K562 (cell line): ENCODE results near the gene KTI12. TPM values are rescaled to one million over a fixed set of nuclear protein-coding genes. Genes with fewer than 3 reads are reported as not detected.

Source experiments
- CREB1 ChIP-seq, 2 experiments: sonication (generic) in 1 of 2; formaldehyde crosslinking in 1 of 2; IDR thresholded peaks; 2 replicates each; pipeline versions ENCODE4 v1.6.1 to v1.8.0; 2012 to 2022; ENCODE audit warnings: inconsistent platforms in 1 of 2, mild to moderate bottlenecking in 1 of 2, missing genetic modification reagents in 1 of 2, moderate library complexity in 1 of 2
- ETV5 ChIP-seq: sonication (generic); formaldehyde crosslinking; IDR thresholded peaks from 2 replicates; pipeline ENCODE4 v1.4.0; 2020; ENCODE audit warnings: low read depth, mild to moderate bottlenecking, missing genetic modification reagents
- HCFC1 ChIP-seq: IDR thresholded peaks from 2 replicates; pipeline ENCODE4 v1.6.1; 2012; ENCODE audit warnings: low read depth, low read length, improper control_type of control experiment
- HDAC1 ChIP-seq, 2 experiments: fragments of 450-650 bp; IDR thresholded peaks; 2 replicates each; pipeline ENCODE4 v1.6.1; 2016 to 2017; ENCODE audit warnings: inconsistent platforms in 1 of 2, mild to moderate bottlenecking in 1 of 2, moderate library complexity in 1 of 2
- KDM1A ChIP-seq, 2 experiments: fragments of 450-650 bp; IDR thresholded peaks; 2 replicates each; pipeline ENCODE4 v1.6.1; 2016; ENCODE audit warnings: mild to moderate bottlenecking in 2 of 2
- LCOR ChIP-seq: sonication (generic); formaldehyde crosslinking; IDR thresholded peaks from 2 replicates; pipeline ENCODE4 v1.8.0; 2022; ENCODE audit warnings: mild to moderate bottlenecking, missing genetic modification reagents
- NEUROD1 ChIP-seq: fragments of 150-350 bp; IDR thresholded peaks from 2 replicates; pipeline ENCODE4 v1.6.1; 2014; ENCODE audit warnings: borderline replicate concordance, low read length, low read depth; ENCODE audit not compliant: partially characterized antibody
- PYGO2 ChIP-seq: fragments of 450-650 bp; IDR thresholded peaks from 2 replicates; pipeline ENCODE4 v1.6.1; 2016; ENCODE audit warnings: mild to moderate bottlenecking, missing genetic modification characterization, moderate library complexity, missing compliant biosample characterization
- ZNF124 ChIP-seq: sonication (generic); formaldehyde crosslinking; IDR thresholded peaks from 2 replicates; pipeline ENCODE4 v1.8.1; 2022; ENCODE audit warnings: missing genetic modification reagents
- ZNF146 ChIP-seq: IDR thresholded peaks from one replicate; pipeline ENCODE4 v1.6.1; 2018; ENCODE audit warnings: missing compliant biosample characterization; ENCODE audit not compliant: unreplicated experiment
- ZNF282 ChIP-seq: sonication (generic); formaldehyde crosslinking; IDR thresholded peaks from 2 replicates; pipeline ENCODE4 v1.8.1; 2023; ENCODE audit warnings: missing genetic modification reagents
- ZSCAN29 ChIP-seq: fragments of 450-650 bp; IDR thresholded peaks from 2 replicates; pipeline ENCODE4 v1.6.1; 2017
- polyA plus RNA-seq, 8 experiments: library from polyadenylated mRNA; depleted of rRNA in 4 of 8; stranded (reverse) in 5 of 8; unstranded in 3 of 8; fragments of >200 nt; fragmentation: Nextera tagmentation in 2 of 8; fragmentation: Illumina TruSeq in 1 of 8; extraction: Ambion mirVana in 2 of 8; extraction: Trizol in 1 of 8; gene quantifications; 2 replicates each; pipeline versions ENCODE4 v1.2.1 to v1.2.3, GENCODE V29; 2011 to 2014; ENCODE audit warnings: inconsistent platforms in 1 of 8, missing spikeins in 1 of 8
- total RNA-seq, 7 experiments: library from RNA; depleted of rRNA in 6 of 7; stranded (reverse); fragments of >200 nt in 6 of 7; fragmentation: Illumina TruSeq in 2 of 7; extraction: Trizol in 2 of 7; gene quantifications; 2 replicates each; pipeline versions ENCODE4 v1.2.1 to v1.2.3, GENCODE V29; 2011 to 2021; ENCODE audit warnings: low replicate concordance in 1 of 7
- TF ChIP-seq, protein P1 (sequence below), 2 experiments: IDR thresholded peaks; 2 replicates each; pipeline ENCODE4 v1.6.1; 2012; ENCODE audit warnings: improper control_type of control experiment in 2 of 2, low read depth in 2 of 2, low read length in 2 of 2, borderline replicate concordance in 1 of 2
- TF ChIP-seq, protein P2 (sequence below): sonication (generic); formaldehyde crosslinking; IDR thresholded peaks from 2 replicates; pipeline ENCODE4 v1.4.0; 2020; ENCODE audit warnings: mild to moderate bottlenecking, missing genetic modification reagents
- TF ChIP-seq, protein P3 (sequence below), 2 experiments: fragments of 450-650 bp; IDR thresholded peaks; 2 replicates each; pipeline ENCODE4 v1.6.1; 2016
- TF ChIP-seq, protein P4 (sequence below): sonication (generic); formaldehyde crosslinking; IDR thresholded peaks from 2 replicates; pipeline ENCODE4 v1.8.0; 2022; ENCODE audit warnings: mild to moderate bottlenecking, missing genetic modification reagents

KTI12 gene
- total and polyA plus RNA-seq, 9 of the 15 experiments (the other 6 are each of a cell fraction or from before 2014, with no cell fraction given), result 3.1 to 22.8 (median 11.6) TPM

DNA sequence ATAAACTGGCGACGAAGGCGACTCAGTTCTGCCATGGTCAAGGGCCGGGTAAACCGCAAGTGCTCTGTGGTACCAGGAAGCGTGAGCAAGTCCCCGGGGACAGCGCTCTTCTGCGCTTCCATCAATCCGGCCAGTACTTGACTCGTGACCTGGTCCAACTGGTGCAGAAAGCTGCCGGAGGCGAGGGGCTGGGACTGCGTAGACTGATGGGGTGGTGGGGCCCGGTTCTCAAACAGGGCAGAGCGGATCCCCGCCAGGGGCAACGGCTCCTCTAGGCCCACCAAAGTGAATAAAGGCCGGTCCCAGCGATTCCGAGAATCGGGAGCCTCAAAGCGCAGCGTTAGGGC is 852 bp downstream of the KTI12 start (continued):
- TF ChIP-seq ETV5 (CRISPR knock-in tag), result 0 out of 2 replicates have a peak, but pooled peaks have one; percentile 47
- 0 out of 2 replicates have a peak, but pooled peaks have one; percentile 1 for TF ChIP-seq LCOR
- peak; percentile 31; the same call in 1 of the 2 replicates for TF ChIP-seq CREB1 (IDR thresholded peaks at IDR 0.05)
- TF ChIP-seq CREB1 (CRISPR knock-in tag; IDR thresholded peaks at IDR 0.05), result no peak
- 0 out of 2 replicates have a peak, but pooled peaks have one; percentile 2 for TF ChIP-seq HCFC1
- 0 out of 4 replicates have a peak, but pooled peaks of 1 of the 2 experiments have one; percentile 10 for TF ChIP-seq KDM1A (IDR thresholded peaks at IDR 0.05)
- TF ChIP-seq, protein P1, sequence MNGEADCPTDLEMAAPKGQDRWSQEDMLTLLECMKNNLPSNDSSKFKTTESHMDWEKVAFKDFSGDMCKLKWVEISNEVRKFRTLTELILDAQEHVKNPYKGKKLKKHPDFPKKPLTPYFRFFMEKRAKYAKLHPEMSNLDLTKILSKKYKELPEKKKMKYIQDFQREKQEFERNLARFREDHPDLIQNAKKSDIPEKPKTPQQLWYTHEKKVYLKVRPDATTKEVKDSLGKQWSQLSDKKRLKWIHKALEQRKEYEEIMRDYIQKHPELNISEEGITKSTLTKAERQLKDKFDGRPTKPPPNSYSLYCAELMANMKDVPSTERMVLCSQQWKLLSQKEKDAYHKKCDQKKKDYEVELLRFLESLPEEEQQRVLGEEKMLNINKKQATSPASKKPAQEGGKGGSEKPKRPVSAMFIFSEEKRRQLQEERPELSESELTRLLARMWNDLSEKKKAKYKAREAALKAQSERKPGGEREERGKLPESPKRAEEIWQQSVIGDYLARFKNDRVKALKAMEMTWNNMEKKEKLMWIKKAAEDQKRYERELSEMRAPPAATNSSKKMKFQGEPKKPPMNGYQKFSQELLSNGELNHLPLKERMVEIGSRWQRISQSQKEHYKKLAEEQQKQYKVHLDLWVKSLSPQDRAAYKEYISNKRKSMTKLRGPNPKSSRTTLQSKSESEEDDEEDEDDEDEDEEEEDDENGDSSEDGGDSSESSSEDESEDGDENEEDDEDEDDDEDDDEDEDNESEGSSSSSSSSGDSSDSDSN (IDR thresholded peaks at IDR 0.05; ENCODE audit: borderline replicate concordance in 1 of 2, low read depth in 2 of 2, low read length in 2 of 2), result peak in 1 of 2 experiments; percentile 52; a peak in 1 of 4 replicates
- TF ChIP-seq, protein P2, sequence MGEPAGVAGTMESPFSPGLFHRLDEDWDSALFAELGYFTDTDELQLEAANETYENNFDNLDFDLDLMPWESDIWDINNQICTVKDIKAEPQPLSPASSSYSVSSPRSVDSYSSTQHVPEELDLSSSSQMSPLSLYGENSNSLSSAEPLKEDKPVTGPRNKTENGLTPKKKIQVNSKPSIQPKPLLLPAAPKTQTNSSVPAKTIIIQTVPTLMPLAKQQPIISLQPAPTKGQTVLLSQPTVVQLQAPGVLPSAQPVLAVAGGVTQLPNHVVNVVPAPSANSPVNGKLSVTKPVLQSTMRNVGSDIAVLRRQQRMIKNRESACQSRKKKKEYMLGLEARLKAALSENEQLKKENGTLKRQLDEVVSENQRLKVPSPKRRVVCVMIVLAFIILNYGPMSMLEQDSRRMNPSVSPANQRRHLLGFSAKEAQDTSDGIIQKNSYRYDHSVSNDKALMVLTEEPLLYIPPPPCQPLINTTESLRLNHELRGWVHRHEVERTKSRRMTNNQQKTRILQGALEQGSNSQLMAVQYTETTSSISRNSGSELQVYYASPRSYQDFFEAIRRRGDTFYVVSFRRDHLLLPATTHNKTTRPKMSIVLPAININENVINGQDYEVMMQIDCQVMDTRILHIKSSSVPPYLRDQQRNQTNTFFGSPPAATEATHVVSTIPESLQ (CRISPR knock-in tag), result no peak
- TF ChIP-seq ZNF124 (CRISPR knock-in tag), result no peak
- TF ChIP-seq ZNF282 (CRISPR knock-in tag), result no peak
- no peak for TF ChIP-seq PYGO2
- peak; percentile 5 for TF ChIP-seq NEUROD1
- peak in 1 of 2 experiments; percentile 18; a peak in 1 of 4 replicates for TF ChIP-seq HDAC1 (IDR thresholded peaks at IDR 0.05)
- TF ChIP-seq, protein P3, sequence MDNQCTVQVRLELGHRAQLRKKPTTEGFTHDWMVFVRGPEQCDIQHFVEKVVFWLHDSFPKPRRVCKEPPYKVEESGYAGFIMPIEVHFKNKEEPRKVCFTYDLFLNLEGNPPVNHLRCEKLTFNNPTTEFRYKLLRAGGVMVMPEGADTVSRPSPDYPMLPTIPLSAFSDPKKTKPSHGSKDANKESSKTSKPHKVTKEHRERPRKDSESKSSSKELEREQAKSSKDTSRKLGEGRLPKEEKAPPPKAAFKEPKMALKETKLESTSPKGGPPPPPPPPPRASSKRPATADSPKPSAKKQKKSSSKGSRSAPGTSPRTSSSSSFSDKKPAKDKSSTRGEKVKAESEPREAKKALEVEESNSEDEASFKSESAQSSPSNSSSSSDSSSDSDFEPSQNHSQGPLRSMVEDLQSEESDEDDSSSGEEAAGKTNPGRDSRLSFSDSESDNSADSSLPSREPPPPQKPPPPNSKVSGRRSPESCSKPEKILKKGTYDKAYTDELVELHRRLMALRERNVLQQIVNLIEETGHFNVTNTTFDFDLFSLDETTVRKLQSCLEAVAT (IDR thresholded peaks at IDR 0.05), result peak in 1 of 2 experiments; percentile 59; a peak in 1 of 4 replicates
- TF ChIP-seq, protein P4, sequence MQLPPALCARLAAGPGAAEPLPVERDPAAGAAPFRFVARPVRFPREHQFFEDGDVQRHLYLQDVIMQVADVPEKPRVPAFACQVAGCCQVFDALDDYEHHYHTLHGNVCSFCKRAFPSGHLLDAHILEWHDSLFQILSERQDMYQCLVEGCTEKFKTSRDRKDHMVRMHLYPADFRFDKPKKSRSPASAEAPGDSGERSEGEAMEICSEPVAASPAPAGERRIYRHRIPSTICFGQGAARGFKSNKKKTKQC (CRISPR knock-in tag), result no peak
- no peak for TF ChIP-seq ZNF146
- peak; percentile 98 for TF ChIP-seq ZSCAN29
